Liver (tissue), 9 donors: ENCODE results near the gene SNU13. TPM values are rescaled to one million over a fixed set of nuclear protein-coding genes. Genes with fewer than 3 reads are reported as not detected.
A peak's percentile ranks its signal among the peaks of the same experiment; 100 is the strongest.
"Not testable (repeated sequence)": the region's sequence is repeated elsewhere in the genome, so short reads cannot be mapped to it uniquely, and the experiment has no call there.

Source experiments
- DNase-seq: peaks from one replicate; pipeline ENCODE4 v3.0.0-alpha.2; 2017; ENCODE audit warnings: low spot score
- H3K27ac ChIP-seq, 2 donors: one replicate each; pipeline ENCODE4 v1.7.0; 2013; ENCODE audit warnings: inconsistent platforms in 2 of 2, low read length in 2 of 2, control low read depth in 1 of 2, low read depth in 1 of 2, mild to moderate bottlenecking in 1 of 2
- H3K27me3 ChIP-seq, 4 donors: one replicate each; pipeline versions ENCODE4 v1.6.1 to v1.7.0; 2013; ENCODE audit warnings: low read length in 3 of 4, inconsistent platforms in 1 of 4, mild to moderate bottlenecking in 1 of 4, moderate library complexity in 1 of 4; ENCODE audit not compliant: control insufficient read depth in 4 of 4, insufficient read depth in 4 of 4
- H3K36me3 ChIP-seq, 4 donors: one replicate each; pipeline versions ENCODE4 v1.6.1 to v1.7.0; 2013; ENCODE audit warnings: low read length in 3 of 4, mild to moderate bottlenecking in 3 of 4, low read depth in 1 of 4, moderate library complexity in 1 of 4; ENCODE audit not compliant: control insufficient read depth in 4 of 4, insufficient read depth in 3 of 4
- H3K4me1 ChIP-seq, 4 donors: one replicate each; pipeline versions ENCODE4 v1.6.1 to v1.7.0; 2013; ENCODE audit warnings: low read length in 3 of 4, mild to moderate bottlenecking in 3 of 4, moderate library complexity in 1 of 4; ENCODE audit not compliant: control insufficient read depth in 4 of 4, insufficient read depth in 4 of 4
- H3K4me3 ChIP-seq, 3 donors: one replicate each; pipeline versions ENCODE4 v1.6.1 to v1.7.0; 2013; ENCODE audit warnings: low read length in 3 of 3, control low read depth in 1 of 3, low read depth in 1 of 3, mild to moderate bottlenecking in 1 of 3
- H3K9ac ChIP-seq, 2 donors: one replicate each; pipeline ENCODE4 v1.7.0; 2013; ENCODE audit warnings: low read length in 2 of 2, mild to moderate bottlenecking in 2 of 2, moderate library complexity in 2 of 2, control low read depth in 1 of 2, low read depth in 1 of 2
- H3K9me3 ChIP-seq, 4 donors: one replicate each; pipeline versions ENCODE4 v1.6.1 to v1.7.0; 2013; ENCODE audit warnings: low read length in 3 of 4; ENCODE audit not compliant: control insufficient read depth in 4 of 4
- FOXA2 ChIP-seq: IDR thresholded peaks from 2 replicates; pipeline ENCODE4 v1.6.1; 2016; ENCODE audit warnings: antibody characterized with exemption
- HNF4A ChIP-seq, 2 donors: conservative IDR thresholded peaks; 2 replicates each; pipeline ENCODE4 v1.6.1; 2016; ENCODE audit warnings: antibody characterized with exemption in 2 of 2, mild to moderate bottlenecking in 2 of 2
- NR2F2 ChIP-seq: IDR thresholded peaks from 2 replicates; pipeline ENCODE4 v1.6.1; 2016; ENCODE audit warnings: antibody characterized with exemption
- RXRA ChIP-seq, 2 donors: IDR thresholded peaks; 2 replicates each; pipeline ENCODE4 v1.6.1; 2017 to 2018; ENCODE audit warnings: antibody characterized with exemption in 2 of 2, mild to moderate bottlenecking in 1 of 2
- WGBS: extraction: QIAGEN DNeasy Blood & Tissue Kit; methylation state at CpG from one replicate; pipeline ENCODE4 v1.1.7; 2013; 5-methylcytosine and 5-hydroxymethylcytosine counted together
- polyA plus RNA-seq, 2 donors: library from polyadenylated mRNA; stranded (reverse) in 1 of 2; unstranded in 1 of 2; fragments of 200-250 nt in 1 of 2; fragments of >200 nt in 1 of 2; fragmentation: Nextera tagmentation in 1 of 2; extraction: Ambion mirVana in 1 of 2; gene quantifications; one replicate each; pipeline versions ENCODE4 v1.2.1 to v1.2.3, GENCODE V29; 2013 to 2015
- total RNA-seq, 2 donors: library from RNA; depleted of rRNA; stranded (reverse); fragments of >200 nt; gene quantifications; one replicate each; pipeline ENCODE4 v1.2.3, GENCODE V29; 2014
- TF ChIP-seq, protein P1 (sequence below): IDR thresholded peaks from 2 replicates; pipeline ENCODE4 v1.6.1; 2016; ENCODE audit warnings: antibody characterized with exemption
- TF ChIP-seq, protein P2 (sequence below): IDR thresholded peaks from 2 replicates; pipeline ENCODE4 v1.6.1; 2016; ENCODE audit warnings: antibody characterized with exemption, mild to moderate bottlenecking
- TF ChIP-seq, protein P3 (sequence below): fragments of 150-350 bp; IDR thresholded peaks from 2 replicates; pipeline ENCODE4 v1.5.1; 2017; ENCODE audit warnings: improper control_type of control experiment, low read depth, low read length; ENCODE audit not compliant: missing input control
- TF ChIP-seq, protein P4 (sequence below): IDR thresholded peaks from 2 replicates; pipeline ENCODE4 v1.6.1; 2016; ENCODE audit warnings: antibody characterized with exemption
- donor health status: healthy.
- donor health status: healthy.
- donor health status: healthy.
- donor health status: healthy.
- donor health status: healthy.

Gene SNU13
- total and polyA plus RNA-seq, 4 donors: 22.3 to 104 (median 43.9) TPM

DNA sequence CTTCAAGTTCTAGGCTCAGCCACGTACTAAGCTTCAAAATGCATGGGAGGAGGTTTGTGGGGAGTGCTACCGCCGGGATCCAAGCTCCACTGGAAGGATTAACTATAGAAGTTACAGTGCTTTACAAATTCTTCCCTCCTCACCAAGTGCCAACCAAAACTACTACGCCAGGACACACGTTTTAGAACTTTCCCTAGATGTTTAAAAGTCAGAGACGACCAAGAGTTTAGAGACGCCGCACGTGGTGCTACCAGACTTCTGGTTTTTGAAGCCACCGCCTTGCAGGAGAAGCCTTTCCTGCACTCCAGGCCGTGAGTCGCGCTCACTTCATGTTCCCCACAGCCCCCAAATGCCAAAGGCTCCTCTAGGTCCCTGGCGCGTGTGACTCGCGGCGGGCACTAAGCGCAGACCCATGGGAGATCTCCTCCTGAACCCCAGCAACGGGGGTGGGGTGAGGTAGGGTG is 734 bp downstream of the SNU13 start:
- under 1% methylated on average over 20 of the region's 20 CpGs for WGBS
- DNase-seq: no peak
- H3K36me3 ChIP-seq: no peaks in the 10 kb centered on the region
- H3K9ac ChIP-seq: peak overlapping the region; percentile 49 to 93
- H3K27ac ChIP-seq: peak overlapping the region; percentile 92 to 95
- TF ChIP-seq, protein P1, sequence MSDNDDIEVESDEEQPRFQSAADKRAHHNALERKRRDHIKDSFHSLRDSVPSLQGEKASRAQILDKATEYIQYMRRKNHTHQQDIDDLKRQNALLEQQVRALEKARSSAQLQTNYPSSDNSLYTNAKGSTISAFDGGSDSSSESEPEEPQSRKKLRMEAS: peak; percentile 31
- TF ChIP-seq FOXA2: no peak
- H3K27me3 ChIP-seq: no peaks in the 10 kb centered on the region
- peak overlapping the region; percentile 77 to 89 (median 83) for H3K4me3 ChIP-seq
- H3K4me1 ChIP-seq: peaks cover 1 to 13% (median 12%) of the 10 kb centered on the region in 4 donors
- no peaks in the 10 kb centered on the region for H3K9me3 ChIP-seq

DNA sequence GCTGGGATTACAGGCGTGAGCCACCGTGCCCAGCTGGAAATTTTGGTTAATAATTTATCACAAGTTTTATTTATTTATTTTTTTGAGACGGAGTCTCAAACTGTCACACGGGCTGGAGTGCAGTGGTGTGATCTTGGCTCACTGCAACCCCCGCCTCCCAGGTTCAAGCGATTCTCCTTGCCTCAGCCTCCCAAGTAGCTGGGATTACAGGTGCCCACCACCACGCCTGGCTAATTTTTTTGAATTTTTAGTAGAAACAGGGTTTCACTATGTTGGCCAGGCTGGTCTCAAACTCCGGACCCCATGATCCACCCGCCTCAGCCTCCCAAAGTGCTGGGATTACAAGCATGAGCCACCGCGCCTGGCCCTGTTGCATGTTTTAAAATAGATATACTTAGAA is 1.8 kb downstream of the SNU13 start:
- 73% methylated on average over 11 of the region's 11 CpGs for WGBS
- H3K9ac ChIP-seq: not testable (repeated sequence)

DNA sequence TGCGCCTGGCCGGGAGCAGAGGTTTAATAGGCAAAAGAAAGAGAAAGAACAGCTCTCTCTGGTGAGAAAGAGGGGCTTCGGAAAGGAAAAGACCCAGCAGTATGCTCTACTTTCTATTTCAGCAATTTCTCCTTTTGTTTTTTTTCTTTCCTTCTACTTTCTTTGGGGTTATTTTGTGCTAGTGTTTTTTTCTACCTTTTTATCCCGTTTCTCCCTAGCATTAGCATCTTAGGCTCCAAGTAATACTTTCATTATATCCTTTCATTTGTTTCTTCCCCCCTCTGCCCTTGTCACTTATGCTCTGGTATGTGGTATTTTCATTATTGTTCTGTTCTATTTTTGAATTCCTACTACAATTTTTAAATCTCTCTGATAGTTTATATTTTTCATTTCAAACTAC is 4.5 kb downstream of the SNU13 start:
- Histone ChIP-seq H3K36me3 (peaks cover 3 to 11% (median 9%) of the 10 kb centered on the region in 4 donors), H3K4me1 (peaks cover 1 to 19% (median 13%) of the 10 kb centered on the region in 4 donors), H3K27ac (no peak overlapping the region), H3K9ac (no peak overlapping the region), H3K27me3 (no peaks in the 10 kb centered on the region), H3K4me3 (no peak overlapping the region), H3K9me3 (no peaks in the 10 kb centered on the region)
- WGBS: 87% methylated on average over 4 of the region's 4 CpGs
- no peak for TF ChIP-seq RXRA (IDR thresholded peaks at IDR 0.05)
- TF ChIP-seq, protein P2, sequence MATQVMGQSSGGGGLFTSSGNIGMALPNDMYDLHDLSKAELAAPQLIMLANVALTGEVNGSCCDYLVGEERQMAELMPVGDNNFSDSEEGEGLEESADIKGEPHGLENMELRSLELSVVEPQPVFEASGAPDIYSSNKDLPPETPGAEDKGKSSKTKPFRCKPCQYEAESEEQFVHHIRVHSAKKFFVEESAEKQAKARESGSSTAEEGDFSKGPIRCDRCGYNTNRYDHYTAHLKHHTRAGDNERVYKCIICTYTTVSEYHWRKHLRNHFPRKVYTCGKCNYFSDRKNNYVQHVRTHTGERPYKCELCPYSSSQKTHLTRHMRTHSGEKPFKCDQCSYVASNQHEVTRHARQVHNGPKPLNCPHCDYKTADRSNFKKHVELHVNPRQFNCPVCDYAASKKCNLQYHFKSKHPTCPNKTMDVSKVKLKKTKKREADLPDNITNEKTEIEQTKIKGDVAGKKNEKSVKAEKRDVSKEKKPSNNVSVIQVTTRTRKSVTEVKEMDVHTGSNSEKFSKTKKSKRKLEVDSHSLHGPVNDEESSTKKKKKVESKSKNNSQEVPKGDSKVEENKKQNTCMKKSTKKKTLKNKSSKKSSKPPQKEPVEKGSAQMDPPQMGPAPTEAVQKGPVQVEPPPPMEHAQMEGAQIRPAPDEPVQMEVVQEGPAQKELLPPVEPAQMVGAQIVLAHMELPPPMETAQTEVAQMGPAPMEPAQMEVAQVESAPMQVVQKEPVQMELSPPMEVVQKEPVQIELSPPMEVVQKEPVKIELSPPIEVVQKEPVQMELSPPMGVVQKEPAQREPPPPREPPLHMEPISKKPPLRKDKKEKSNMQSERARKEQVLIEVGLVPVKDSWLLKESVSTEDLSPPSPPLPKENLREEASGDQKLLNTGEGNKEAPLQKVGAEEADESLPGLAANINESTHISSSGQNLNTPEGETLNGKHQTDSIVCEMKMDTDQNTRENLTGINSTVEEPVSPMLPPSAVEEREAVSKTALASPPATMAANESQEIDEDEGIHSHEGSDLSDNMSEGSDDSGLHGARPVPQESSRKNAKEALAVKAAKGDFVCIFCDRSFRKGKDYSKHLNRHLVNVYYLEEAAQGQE: no peak
- DNase-seq: no peak

More for the DNA sequence above, 1.8 kb downstream of the SNU13 start:
- H3K4me3 ChIP-seq, H3K27me3 ChIP-seq, H3K9me3 ChIP-seq, H3K27ac ChIP-seq, H3K36me3 ChIP-seq, DNase-seq: not testable (repeated sequence)
- peaks cover 1 to 13% (median 12%) of the 10 kb centered on the region in 4 donors for H3K4me1 ChIP-seq

DNA sequence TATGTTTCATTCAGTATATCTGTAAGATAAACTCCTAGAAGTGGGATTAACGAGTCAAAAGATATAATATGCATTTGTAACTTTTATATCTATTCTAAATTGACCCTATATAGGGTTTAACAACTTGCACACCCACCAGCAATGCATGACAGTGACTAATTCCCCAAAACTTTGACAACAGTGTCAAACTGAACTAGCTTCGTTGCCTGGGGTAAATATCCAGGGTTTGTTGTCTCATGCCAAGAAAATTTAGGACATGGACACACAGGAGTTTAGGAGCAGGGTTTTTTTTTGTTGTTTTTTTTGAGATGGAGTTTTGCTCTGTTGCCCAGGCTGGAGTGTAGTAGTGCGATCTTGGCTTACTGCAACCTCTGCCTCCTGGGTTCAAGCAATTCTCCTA is 5.1 kb downstream of the SNU13 start:
- no peaks in the 10 kb centered on the region for H3K9me3 ChIP-seq
- TF ChIP-seq NR2F2: no peak
- TF ChIP-seq, protein P3, sequence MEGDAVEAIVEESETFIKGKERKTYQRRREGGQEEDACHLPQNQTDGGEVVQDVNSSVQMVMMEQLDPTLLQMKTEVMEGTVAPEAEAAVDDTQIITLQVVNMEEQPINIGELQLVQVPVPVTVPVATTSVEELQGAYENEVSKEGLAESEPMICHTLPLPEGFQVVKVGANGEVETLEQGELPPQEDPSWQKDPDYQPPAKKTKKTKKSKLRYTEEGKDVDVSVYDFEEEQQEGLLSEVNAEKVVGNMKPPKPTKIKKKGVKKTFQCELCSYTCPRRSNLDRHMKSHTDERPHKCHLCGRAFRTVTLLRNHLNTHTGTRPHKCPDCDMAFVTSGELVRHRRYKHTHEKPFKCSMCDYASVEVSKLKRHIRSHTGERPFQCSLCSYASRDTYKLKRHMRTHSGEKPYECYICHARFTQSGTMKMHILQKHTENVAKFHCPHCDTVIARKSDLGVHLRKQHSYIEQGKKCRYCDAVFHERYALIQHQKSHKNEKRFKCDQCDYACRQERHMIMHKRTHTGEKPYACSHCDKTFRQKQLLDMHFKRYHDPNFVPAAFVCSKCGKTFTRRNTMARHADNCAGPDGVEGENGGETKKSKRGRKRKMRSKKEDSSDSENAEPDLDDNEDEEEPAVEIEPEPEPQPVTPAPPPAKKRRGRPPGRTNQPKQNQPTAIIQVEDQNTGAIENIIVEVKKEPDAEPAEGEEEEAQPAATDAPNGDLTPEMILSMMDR: no peak
- TF ChIP-seq HNF4A (conservative IDR thresholded peaks at IDR 0.05): no peak
- TF ChIP-seq, protein P4, sequence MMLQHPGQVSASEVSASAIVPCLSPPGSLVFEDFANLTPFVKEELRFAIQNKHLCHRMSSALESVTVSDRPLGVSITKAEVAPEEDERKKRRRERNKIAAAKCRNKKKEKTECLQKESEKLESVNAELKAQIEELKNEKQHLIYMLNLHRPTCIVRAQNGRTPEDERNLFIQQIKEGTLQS: no peak
- TF ChIP-seq, protein P2: no peak
- no peak overlapping the region for H3K27ac ChIP-seq
- H3K27me3 ChIP-seq: no peaks in the 10 kb centered on the region
- H3K4me3 ChIP-seq: no peak overlapping the region
- WGBS: 93% methylated on average over 3 of the region's 3 CpGs
- H3K4me1 ChIP-seq: peaks cover 1 to 19% (median 13%) of the 10 kb centered on the region in 4 donors
- no peak for DNase-seq
- H3K36me3 ChIP-seq: peaks cover 4 to 17% (median 12%) of the 10 kb centered on the region in 4 donors
- no peak overlapping the region for H3K9ac ChIP-seq
